Renal cortical epithelial cell (primary cell): ENCODE results near the gene CDH18. TPM values are rescaled to one million over a fixed set of nuclear protein-coding genes. Genes with fewer than 3 reads are reported as not detected.

ENCODE experiments used
- DNase-seq: peaks from one replicate; pipeline ENCODE4 v3.0.0-alpha.2; 2011; ENCODE audit warnings: low read depth
- total RNA-seq: library from RNA; depleted of rRNA; stranded (reverse); fragments of >200 nt; gene quantifications from 2 replicates; pipeline ENCODE4 v1.2.3, GENCODE V29; 2014

Gene CDH18
- total RNA-seq, 1 donor from 2014 or later = not detected

DNA sequence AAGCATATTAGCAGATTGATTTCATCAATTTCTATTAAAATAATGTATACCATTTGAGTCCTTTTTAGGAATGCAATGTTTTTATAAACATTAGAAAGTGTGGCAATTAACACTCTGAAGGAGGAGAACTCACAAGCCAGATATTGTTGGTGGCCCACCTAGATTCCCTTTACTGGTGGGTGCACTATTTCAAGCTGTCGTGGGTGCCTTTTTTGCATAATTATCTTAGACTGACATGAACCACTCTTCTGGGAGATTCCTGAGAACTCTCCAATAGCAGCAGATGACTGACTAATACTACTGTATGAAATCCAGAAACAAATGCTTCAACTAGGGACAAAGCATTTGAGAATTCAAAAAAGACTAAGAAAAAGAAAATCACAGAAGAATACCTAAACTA lies 526.0 kb downstream of the CDH18 start:
- no peak for DNase-seq

DNA sequence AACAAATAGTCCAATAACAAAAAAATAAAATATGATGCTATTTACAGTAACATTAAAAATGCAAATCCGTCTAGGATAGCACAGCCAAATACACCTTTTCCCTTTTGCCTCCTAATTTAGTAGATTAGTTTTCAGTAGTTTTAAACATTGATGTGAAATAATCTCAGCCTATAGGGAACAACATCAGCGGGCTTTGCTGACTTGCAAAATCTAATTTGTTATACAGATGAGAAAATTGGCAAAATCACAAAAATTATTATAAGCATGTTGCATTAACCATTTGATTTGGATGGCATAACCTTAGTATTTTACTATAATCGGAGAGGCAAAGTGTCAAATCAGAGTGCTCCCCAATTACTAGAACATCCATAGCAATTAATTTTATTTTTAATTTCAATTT lies 563.5 kb downstream of the CDH18 start:
- no peak for DNase-seq
